Prostate gland (tissue), 2 donors: ENCODE results near the gene KAZN. TPM values are rescaled to one million over a fixed set of nuclear protein-coding genes. Genes with fewer than 3 reads are reported as not detected.

Experiments
- DNase-seq: peaks from one replicate; pipeline ENCODE4 v3.0.0-alpha.2; 2019; ENCODE audit warnings: low spot score
- H3K27ac ChIP-seq, 2 donors: fragments of 200-600 bp; sonication (generic); 2 replicates each; pipeline ENCODE4 v1.5.1; 2017 to 2019
- H3K27me3 ChIP-seq: fragments of 200-600 bp; sonication (generic); replicated peaks from 2 replicates; pipeline ENCODE4 v1.5.1; 2019; ENCODE audit not compliant: insufficient read depth
- H3K36me3 ChIP-seq, 2 donors: fragments of 200-600 bp; sonication (generic); 1 replicate in 1 of 2; 2 replicates in 1 of 2; pipeline versions ENCODE4 v1.5.1 to v1.8.1; 2017 to 2019
- H3K4me1 ChIP-seq: fragments of 200-600 bp; sonication (generic); replicated peaks from 2 replicates; pipeline ENCODE4 v1.5.1; 2019
- H3K4me3 ChIP-seq, 2 donors: fragments of 200-600 bp; sonication (generic); 2 replicates each; pipeline ENCODE4 v1.5.1; 2017 to 2019
- H3K9me3 ChIP-seq: fragments of 200-600 bp; sonication (generic); 2 replicates; pipeline ENCODE4 v1.5.1; 2017
- CTCF ChIP-seq, 4 experiments: fragments of 200-600 bp in 2 of 4; fragments of 450-650 bp in 2 of 4; sonication (generic) in 2 of 4; IDR thresholded peaks; 1 replicate in 3 of 4; 2 replicates in 1 of 4; pipeline ENCODE4 v1.5.1; 2016 to 2019; ENCODE audit warnings: antibody characterized with exemption in 4 of 4, mild to moderate bottlenecking in 2 of 4, moderate library complexity in 2 of 4
- POLR2A ChIP-seq: fragments of 450-650 bp; IDR thresholded peaks from one replicate; pipeline ENCODE4 v1.6.1; 2016; ENCODE audit warnings: antibody characterized with exemption, mild to moderate bottlenecking
- POLR2AphosphoS5 ChIP-seq: sonication (generic); formaldehyde crosslinking; IDR thresholded peaks from one replicate; pipeline ENCODE4 v1.6.1; 2017; ENCODE audit warnings: antibody characterized with exemption
- WGBS: methylation state at CpG from one replicate; pipeline ENCODE4 v1.1.5; 2018; 5-methylcytosine and 5-hydroxymethylcytosine counted together
- intact Hi-C: fragments of 100-400 bp; cut with DNase I; formaldehyde crosslinking; loops from one replicate; pipeline ENCODE4 v1.14.2; 2022
- total RNA-seq, 2 donors: library from RNA; depleted of rRNA; stranded (reverse); fragments of >200 nt; gene quantifications; one replicate each; pipeline ENCODE4 v1.1.0, GENCODE V29; 2016

Gene KAZN
- total RNA-seq, 2 donors from 2014 or later: 8.3 to 12.7 TPM

GRCh38 chr1:15076807-15077206, 478.3 kb downstream of the KAZN start:
- 96% methylated on average over 9 of the region's 9 CpGs for WGBS
- TF ChIP-seq POLR2AphosphoS5: no peak
- no peak for TF ChIP-seq CTCF (IDR thresholded peaks at IDR 0.05)
- TF ChIP-seq POLR2A: no peak
- Histone ChIP-seq H3K9me3 (no peaks in the 10 kb centered on the region), H3K27ac (no peak overlapping the region), H3K4me1 (no peaks in the 10 kb centered on the region), H3K4me3 (no peak overlapping the region), H3K36me3 (no peaks in the 10 kb centered on the region), H3K27me3 (no peaks in the 10 kb centered on the region)
- intact Hi-C loops: no loop called here
- no peak for DNase-seq

- Histone ChIP-seq H3K9me3 (no peaks in the 10 kb centered on the region), H3K27me3 (no peaks in the 10 kb centered on the region), H3K27ac (no peak overlapping the region), H3K4me3 (no peak overlapping the region), H3K4me1 (no peaks in the 10 kb centered on the region), H3K36me3 (no peaks in the 10 kb centered on the region)
- DNase-seq: no peak
- no peak for TF ChIP-seq POLR2AphosphoS5
- no peak for TF ChIP-seq CTCF (IDR thresholded peaks at IDR 0.05)
- no peak for TF ChIP-seq POLR2A
- intact Hi-C loops: no loop called here
- 97% methylated on average over 10 of the region's 10 CpGs for WGBS
Observed at GRCh38 chr1:15077384-15077783, 478.9 kb downstream of the KAZN start.

- H3K27me3 ChIP-seq: no peaks in the 10 kb centered on the region
- no peaks in the 10 kb centered on the region for H3K36me3 ChIP-seq
Observed at GRCh38 chr1:15080328-15081007, 482.0 kb downstream of the KAZN start.

GRCh38 chr1:15081102-15081501, 482.6 kb downstream of the KAZN start:
- TF ChIP-seq CTCF (IDR thresholded peaks at IDR 0.05): no peak
- no peak for TF ChIP-seq POLR2AphosphoS5
- TF ChIP-seq POLR2A: no peak
- no peaks in the 10 kb centered on the region for H3K36me3 ChIP-seq
- H3K4me3 ChIP-seq: no peak overlapping the region
- 85% methylated on average over 8 of the region's 8 CpGs for WGBS
- no peak overlapping the region for H3K27ac ChIP-seq
- no peak for DNase-seq
- intact Hi-C loops: no loop called here
- H3K4me1 ChIP-seq: no peaks in the 10 kb centered on the region
- H3K9me3 ChIP-seq: no peaks in the 10 kb centered on the region
- no peaks in the 10 kb centered on the region for H3K27me3 ChIP-seq

More at GRCh38 chr1:15080328-15081007, 482.0 kb downstream of the KAZN start:
- no peaks in the 10 kb centered on the region for H3K9me3 ChIP-seq
- DNase-seq: no peak
- H3K27ac ChIP-seq: no peak overlapping the region
- H3K4me1 ChIP-seq: no peaks in the 10 kb centered on the region
- TF ChIP-seq POLR2A (no peak), POLR2AphosphoS5 (no peak), CTCF (IDR thresholded peaks at IDR 0.05) (no peak)
- H3K4me3 ChIP-seq: no peak overlapping the region
- intact Hi-C loops: no loop called here
- 95% methylated on average over 10 of the region's 10 CpGs for WGBS

- whole genome bisulfite sequencing: 94% methylated on average over 7 of the region's 7 CpGs
- no peak for DNase-seq
Observed at GRCh38 chr1:15083578-15083977, 485.1 kb downstream of the KAZN start.

More at GRCh38 chr1:15083578-15083977, 485.1 kb downstream of the KAZN start:
- intact Hi-C loops: no loop called here
- peaks cover 1% of the 10 kb centered on the region for H3K4me1 ChIP-seq
- H3K4me3 ChIP-seq: no peak overlapping the region
- no peaks in the 10 kb centered on the region for H3K36me3 ChIP-seq
- TF ChIP-seq CTCF (IDR thresholded peaks at IDR 0.05) (no peak), POLR2AphosphoS5 (no peak)
- H3K27me3 ChIP-seq: no peaks in the 10 kb centered on the region
- no peak overlapping the region for H3K27ac ChIP-seq
- no peaks in the 10 kb centered on the region for H3K9me3 ChIP-seq
